NCI-H146 treated with DMSO at 0.1 percent for 48 hours (cell line): Measurements from ENCODE around the gene ICA1.

Experiments used
- DNase-seq: peaks from one replicate; lab custom pipeline; 2025; ENCODE audit not compliant: unreplicated experiment; lab: John Stamatoyannopoulos, UW

ICA1 gene

DNA sequence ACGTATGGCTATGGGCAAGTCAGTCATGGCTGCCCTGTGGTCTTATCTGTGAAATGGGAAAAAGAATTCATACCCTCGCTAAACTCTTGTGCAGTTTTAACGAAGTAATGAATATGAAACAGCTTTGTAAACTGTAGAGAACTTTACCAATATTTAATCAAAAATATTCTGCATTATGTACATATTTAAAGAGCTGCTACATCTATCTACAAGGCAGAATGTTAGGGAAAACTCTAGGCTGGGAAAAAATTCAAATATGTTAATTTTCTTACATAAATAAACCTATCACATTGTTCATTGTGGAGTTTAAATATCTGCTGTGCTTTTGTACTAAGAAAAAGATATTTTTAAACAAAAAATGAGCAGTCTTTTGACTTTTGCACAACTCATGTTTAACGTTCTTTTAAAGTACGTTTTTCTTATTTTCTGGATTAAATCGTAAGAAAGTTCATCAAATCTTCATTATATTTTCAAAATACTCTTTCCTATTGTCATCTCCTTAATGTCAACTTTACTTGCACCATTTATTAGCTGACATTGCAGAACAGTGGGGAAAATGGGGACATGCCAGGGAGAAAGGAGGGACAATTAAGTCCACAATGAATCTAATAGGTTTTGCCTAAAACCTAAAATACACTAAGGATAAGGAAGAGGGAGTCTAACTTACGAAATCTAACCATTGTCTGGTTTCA is 57.5 kb downstream of the ICA1 start:
- no peak for DNase-seq

- DNase-seq: no peak
These were observed 60.0 kb downstream of the ICA1 start for GRCh38 chr7:8201846-8202441.

GRCh38 chr7:8200717-8201116 is 61.2 kb downstream of the ICA1 start:
- no peak for DNase-seq

DNA sequence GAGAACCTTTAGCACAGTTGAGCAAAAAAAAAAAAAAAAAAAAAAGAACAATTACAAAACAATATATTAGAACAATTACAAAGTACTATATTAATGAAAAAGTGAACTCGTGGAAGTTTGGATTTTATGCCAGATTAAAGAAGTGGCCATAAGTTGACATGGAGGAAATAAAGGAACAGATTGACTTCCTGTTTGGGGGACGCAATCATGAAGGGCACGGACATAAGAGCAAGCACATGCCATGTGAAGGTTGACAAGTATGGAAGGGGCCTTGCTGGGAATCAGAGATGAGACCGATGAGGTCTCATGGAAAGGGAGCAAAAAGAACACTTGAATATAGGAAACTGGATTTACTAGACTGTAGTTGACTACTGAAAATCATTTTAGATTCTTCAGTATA is 61.7 kb downstream of the ICA1 start:
- no peak for DNase-seq

GRCh38 chr7:8197994-8198698 is 63.8 kb downstream of the ICA1 start:
- DNase-seq: no peak

DNA sequence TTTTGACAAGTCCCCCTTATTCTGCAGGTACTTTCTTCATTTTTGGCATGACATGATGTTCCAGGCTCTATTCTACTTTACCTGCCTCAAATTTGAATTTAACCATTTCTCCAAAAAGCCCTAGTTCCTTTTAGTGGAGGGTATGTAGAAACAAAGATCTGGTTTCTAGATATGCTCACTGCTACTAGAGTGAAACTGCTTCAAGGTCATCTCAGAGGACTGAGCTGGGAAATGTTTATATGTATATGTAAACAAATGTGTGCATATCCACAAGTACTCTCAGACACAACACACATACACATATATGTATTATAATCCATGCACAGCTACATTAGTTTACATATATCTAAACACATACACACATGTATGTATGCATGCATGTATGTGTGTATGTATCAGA is 69.1 kb downstream of the ICA1 start:
- DNase-seq: no peak

GRCh38 chr7:8190119-8190895 is 71.7 kb downstream of the ICA1 start:
- peak; percentile 6 for DNase-seq

DNA sequence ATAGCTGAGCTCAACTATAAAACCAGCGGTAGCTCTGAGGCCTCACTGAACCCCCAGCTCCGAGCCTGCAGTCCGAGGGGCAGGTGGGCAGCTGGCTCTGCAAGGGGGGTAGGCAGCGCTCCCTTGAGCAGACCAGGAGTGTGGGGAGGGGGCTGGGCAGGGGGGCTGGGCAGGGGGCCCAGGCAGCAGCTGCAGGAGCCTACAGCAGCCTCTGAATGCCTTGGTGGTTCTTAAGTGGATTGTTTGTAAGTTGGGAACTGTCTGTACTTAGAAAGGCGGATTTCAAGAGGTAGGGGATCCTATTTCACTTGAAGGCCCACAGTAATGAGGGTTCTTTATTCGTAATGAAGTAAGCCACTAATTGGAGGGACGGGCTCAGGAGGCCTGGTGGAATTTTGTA is 72.3 kb downstream of the ICA1 start:
- DNase-seq: no peak

DNA sequence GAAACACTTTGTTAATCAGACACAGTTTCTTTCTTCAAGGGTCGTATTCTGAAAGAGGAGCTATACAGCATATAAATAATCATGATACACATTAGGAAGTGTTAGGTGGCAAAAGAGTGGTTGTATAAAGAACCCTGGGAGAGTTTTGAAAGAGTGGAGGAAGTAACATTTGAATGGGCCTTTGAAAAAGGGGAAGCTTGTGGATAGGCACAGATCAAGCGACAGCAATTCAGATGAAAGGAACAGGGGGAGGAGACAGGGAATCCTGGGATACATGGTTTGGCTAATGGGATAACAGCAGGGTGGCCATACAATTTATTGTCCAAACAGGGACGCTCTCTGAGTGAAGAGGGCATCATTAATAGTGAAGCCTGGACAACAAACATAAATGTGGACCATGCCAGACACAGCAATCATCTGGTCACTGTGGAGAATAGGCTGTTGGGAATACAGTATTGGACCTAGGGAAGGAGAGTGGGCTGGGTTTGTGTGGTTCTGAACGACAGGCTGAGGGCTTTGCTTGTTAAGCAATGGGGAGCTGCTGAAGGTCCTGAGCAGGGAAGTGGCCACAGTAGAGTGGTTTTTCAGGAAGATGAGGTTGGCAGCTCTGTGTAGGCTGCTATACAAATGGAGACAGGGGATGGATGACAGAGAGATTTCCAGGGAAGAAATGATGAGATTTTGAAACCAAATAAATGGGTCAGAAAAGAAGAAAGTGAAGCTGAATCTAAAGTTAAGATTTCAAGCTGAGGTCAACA is 75.9 kb downstream of the ICA1 start:
- peak; percentile 30 for DNase-seq

DNA sequence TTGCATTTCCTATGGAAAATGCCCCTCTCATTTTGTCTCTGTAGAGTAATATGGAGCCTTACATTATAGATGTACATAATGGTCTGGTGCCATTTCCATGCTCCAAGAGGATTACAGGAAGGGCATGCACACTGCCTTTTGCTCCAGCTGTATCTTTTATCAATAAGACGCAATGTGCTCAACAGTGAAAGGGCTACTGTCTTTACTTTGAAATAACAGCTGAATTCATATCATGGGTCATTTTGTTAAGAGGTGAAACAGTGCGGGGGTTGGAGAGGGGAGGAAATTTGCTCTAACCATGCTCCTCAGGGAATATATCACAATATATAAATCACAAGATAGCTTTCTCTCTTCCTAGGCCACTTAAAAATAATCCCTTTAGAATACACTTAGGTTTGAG is 77.7 kb downstream of the ICA1 start:
- no peak for DNase-seq

GRCh38 chr7:8179486-8179885 is 82.5 kb downstream of the ICA1 start:
- DNase-seq: no peak

- DNase-seq: no peak
These were observed 83.6 kb downstream of the ICA1 start for GRCh38 chr7:8178353-8178752.

GRCh38 chr7:8177109-8177933 is 84.6 kb downstream of the ICA1 start:
- no peak for DNase-seq

GRCh38 chr7:8176370-8177081 is 85.4 kb downstream of the ICA1 start:
- DNase-seq: no peak

DNA sequence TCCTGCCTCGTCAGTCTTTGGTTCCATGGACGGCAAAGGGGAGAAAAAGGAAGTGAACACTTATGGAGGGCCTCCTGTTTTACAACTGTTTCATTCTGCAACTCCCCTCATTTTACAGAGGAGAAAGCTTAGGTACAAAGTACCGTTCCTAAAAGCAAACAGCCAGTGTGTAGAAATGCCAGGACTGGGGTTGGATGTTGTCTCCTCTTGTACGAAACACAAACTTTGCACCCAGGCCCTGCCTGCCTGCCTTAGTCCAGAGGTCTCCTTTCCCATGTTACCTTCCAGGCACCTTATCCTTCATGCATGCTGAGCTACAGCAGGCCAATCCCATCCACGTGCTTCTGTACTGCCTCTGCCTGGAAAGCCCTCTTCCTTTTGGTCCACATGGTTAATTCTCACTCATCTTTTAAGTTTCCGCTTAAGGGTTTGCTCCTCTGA is 86.0 kb downstream of the ICA1 start:
- DNase-seq: no peak

DNA sequence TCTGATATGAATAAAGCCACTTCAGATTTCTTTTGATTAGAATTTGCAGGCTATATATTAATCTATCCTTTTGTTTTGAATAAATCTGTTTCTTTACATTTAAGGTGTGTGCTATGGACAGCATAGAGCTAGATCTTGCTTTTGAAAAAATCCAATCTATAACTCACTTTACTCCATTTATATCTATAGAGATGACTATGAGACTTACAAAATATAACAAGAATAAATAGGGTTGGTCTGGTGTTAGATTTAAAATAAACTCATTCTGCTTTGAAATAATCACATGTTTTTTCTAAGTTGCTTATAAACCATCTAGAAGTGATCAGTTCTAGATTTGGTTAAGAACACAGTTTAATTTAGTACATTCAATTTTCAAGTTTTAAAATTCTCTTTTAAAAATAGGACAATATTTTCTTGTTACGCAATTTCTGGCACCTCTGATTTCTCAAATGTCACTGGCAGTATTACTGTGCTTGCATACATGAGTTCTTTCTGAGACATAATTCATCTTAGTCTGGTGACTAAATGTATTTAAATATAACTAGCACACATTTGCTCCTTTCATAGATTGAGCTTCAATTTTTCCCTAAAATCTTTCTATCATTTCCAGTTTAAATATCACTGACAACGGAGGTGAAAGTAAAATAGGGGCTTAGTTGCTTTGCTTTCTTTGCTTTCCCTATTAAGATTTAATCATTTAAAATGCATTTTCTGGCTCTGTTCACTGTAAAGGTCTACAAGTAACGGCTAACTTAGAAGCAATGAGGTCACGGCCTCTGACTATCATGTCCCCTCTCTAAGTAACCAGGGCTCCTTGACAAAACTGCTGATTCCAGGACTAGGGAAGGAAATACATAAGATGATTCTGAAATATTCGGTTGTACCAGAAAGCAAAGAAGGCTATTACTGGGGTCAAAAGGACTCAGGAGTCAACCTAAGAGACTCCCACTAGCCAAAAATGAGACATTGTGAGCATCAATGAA is 89.3 kb downstream of the ICA1 start:
- DNase-seq: no peak

GRCh38 chr7:8169171-8169570 is 92.8 kb downstream of the ICA1 start:
- DNase-seq: no peak

DNA sequence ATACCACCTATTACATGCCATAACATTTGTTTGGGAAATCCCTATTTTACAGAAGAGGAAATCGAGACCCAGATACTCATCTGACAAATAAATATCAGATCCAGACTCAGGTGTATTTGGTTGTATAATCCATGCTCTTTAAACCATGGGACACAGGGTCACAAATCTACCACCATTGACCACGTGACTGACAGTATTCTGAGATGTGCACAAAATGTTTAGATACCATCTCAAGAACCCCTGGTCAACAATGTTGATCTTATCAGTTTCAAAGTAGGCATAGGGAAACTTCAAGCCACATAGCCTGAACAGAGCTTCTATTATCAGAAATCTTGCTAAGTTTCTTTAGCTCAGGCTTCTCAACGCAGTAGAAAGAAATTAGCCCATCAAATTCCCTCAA is 93.6 kb downstream of the ICA1 start:
- no peak for DNase-seq
